ENCODE measurements around the gene PLCZ1.

- TF ChIP-seq, protein P1, sequence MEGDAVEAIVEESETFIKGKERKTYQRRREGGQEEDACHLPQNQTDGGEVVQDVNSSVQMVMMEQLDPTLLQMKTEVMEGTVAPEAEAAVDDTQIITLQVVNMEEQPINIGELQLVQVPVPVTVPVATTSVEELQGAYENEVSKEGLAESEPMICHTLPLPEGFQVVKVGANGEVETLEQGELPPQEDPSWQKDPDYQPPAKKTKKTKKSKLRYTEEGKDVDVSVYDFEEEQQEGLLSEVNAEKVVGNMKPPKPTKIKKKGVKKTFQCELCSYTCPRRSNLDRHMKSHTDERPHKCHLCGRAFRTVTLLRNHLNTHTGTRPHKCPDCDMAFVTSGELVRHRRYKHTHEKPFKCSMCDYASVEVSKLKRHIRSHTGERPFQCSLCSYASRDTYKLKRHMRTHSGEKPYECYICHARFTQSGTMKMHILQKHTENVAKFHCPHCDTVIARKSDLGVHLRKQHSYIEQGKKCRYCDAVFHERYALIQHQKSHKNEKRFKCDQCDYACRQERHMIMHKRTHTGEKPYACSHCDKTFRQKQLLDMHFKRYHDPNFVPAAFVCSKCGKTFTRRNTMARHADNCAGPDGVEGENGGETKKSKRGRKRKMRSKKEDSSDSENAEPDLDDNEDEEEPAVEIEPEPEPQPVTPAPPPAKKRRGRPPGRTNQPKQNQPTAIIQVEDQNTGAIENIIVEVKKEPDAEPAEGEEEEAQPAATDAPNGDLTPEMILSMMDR (IDR thresholded peaks at IDR 0.05): no peak
- TF ChIP-seq POLR2A (IDR thresholded peaks at IDR 0.05): no peak
Observed at GRCh38 chr12:18719922-18720510, 17.8 kb downstream of the PLCZ1 start.

Data from stomach (tissue), 4 donors.